T47D (cell line): ENCODE data around the gene GAMT.

Experiments
- DNase-seq, 2 experiments: peaks; one replicate each; pipeline versions ENCODE4 v3.0.0 to v3.0.0-alpha.2; 2011 to 2012; ENCODE audit warnings: low read depth in 1 of 2, low spot score in 1 of 2
- JUND ChIP-seq: IDR thresholded peaks from 2 replicates; pipeline ENCODE4 v1.6.1; 2012; ENCODE audit warnings: low read depth
- in situ Hi-C: cut with HindIII; loops from 2 replicates; pipeline ENCODE4 v1.10.0; 2016; ENCODE audit warnings: low sequenced_read_pairs, low pct_unique_long_range_greater_than_20kb

Gene GAMT

DNA sequence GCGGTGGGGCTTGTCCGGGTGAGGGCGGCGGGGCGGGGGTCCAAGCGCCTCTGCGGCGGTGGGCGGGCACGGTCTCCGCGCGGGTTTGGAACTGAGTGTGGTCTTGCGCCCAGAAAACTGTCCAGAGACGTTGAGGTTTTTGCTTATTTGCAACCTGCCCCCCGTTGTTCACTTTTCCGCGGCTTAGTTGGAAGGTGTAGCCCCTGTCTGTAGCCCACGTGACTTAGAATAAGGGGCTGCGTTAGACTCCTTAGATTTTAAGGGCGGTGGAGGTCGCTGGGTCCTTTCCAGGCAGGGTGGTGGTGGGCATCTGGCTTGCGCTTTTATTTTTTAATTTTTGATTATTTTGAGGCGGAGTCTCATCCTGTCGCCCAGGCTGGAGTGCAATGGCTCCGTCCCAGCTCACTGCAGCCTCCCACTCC is 37.6 kb upstream of the GAMT start:
- in situ Hi-C loops: no loop called here
- TF ChIP-seq JUND: no peak
- no peak for DNase-seq

DNA sequence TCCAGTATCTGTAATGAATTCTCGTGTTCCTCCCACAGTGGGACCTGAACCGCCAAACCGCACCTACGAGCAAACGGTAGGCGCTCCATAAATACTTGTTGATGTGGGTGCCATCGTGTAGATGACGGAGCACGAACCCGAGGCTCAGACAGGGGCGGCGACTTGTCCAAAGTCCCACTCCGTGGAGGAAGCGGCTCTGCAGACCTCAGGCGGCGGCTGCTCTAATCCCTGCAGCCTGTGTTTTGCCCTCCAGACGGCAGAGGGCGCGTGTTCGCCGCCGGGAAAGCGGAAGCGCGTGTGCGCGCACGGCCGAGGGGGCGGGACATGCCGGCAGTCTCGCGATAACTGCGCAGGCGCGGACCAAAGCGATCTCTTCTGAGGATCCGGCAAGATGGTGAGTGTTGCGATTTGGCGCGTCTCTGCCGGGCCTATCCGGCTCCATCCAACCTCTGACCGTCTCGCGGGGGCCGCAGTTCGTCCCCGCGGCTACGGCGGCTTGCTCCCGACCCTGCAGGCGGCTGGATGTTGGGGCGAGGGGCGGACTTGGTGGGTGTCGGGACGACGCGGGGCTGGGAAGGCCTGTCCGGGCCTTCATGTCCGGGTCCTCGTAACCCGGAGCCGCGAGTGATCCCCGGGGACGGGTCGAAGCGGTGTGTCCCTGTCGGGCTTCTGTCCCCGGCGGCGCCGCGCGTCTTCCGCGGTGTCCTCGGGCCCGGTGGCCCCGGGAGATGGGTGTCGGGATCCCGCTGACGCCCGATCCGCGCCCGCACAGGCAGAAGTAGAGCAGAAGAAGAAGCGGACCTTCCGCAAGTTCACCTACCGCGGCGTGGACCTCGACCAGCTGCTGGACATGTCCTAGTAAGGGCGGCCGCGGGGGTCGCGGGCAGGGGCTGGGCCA is 36.9 kb upstream of the GAMT start, which contains the start of gene RPS15:
Gene RPS15, plus strand, starts transcription at position 362 of the 898 bp plus-strand sequence. Its CDS starts 30 bp downstream, at position 392.
- in situ Hi-C loops: no loop called here
- TF ChIP-seq JUND: no peak
- DNase-seq: peak; percentile 86 to 93

DNA sequence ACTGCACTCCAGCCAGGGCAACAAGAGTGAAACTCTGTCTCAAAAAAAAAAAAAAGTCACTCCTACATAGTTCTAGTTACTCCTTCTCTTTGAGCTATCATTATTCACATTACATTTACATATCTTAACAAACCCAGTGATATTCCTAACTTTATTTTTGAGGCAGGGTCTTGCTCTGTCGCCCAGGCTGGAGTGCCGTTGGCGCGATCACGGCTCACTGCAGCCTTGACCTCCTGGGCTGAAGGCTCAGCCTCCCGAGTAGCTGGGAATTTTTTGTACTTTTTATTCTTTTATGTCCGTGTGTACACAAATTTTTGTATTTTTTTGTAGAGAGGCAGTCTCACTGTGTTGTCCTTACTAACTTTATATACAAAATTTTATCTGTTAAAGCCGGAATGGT is 36.3 kb upstream of the GAMT start:
- no peak for TF ChIP-seq JUND
- no peak for DNase-seq
- in situ Hi-C loops: no loop called here

DNA sequence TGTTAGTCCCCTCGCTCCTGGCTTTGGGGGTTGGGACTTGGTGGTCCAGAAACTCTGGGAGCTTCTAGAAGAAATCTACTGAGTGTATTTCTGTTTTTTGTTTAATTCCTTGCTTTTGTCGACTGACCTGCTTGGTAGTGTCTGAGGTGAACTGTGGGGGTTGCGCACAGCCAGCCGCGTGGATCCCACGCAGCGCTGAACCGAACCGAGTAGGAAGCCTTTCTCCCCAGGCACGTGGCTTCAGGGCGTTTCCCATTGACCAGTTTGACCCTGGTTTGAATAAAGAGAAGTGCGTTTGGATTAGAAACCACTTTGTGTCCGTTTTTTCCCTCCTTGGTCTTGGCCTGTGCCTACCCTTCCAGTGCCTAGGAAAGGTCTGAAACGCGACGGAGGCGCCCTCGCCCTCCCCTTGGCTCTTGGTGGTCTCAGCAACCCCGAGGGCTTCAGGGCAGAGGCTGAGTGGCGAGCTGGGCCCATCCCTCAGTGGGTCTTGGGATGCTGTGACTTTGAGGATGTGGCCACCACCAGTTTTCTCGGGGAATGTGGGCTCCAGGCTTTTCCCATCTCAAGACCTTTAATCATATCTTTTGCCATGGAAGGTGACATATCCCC is 34.1 kb upstream of the GAMT start:
- no peak for TF ChIP-seq JUND
- no peak for DNase-seq
- in situ Hi-C loops: no loop called here

GRCh38 chr19:1434577-1435060 is 33.3 kb upstream of the GAMT start:
- DNase-seq: no peak
- in situ Hi-C loops: no loop called here

GRCh38 chr19:1434040-1434366 is 32.7 kb upstream of the GAMT start:
- no peak for TF ChIP-seq JUND
- DNase-seq: no peak
- in situ Hi-C loops: no loop called here

More at GRCh38 chr19:1434577-1435060, 33.3 kb upstream of the GAMT start:
- no peak for TF ChIP-seq JUND

DNA sequence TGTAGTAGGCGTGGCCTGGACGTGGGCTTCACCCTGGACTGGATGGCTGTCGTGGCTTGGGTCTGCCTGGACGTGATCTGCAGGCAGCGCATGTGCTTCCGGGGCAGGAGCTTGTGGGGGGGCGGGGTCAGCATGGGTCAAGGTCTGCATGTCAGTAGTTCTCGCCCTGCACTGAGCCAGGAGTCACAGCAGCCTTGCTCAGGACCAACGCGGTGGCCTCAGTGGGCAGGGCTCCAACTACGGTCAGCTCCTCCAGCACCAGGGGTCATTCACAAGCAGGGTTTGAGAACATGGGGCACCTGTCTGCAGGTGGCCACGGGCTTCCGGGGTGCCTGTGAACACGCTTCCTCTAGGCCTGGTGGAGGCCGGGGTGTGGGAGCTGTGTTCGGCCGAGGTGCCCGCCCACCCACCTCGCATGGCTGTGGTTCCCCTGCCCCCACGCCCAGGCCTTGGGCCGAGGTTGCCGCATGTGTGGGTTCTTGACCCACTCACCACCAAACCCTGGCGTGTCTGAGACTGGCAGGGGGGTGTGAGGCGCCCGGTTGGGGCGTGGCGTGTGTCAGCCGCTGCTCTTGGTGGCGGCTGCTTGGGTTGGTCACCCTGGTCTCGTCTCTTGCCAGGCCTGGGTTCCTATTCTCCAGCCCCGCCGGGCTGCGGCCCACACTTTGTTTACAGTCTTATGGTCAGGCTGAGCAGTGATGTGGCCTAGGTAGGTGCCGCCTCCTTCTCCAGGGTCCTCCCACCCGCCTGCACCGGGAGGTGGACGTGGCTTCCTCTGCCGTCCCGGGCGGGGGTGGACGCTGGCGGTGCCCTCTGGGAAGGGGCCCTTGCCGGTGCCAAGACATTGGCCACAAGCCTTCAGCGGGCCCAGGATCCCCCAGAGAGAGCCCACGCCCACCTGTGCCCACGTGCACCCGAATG is 32.0 kb upstream of the GAMT start:
- in situ Hi-C loops: no loop called here
- TF ChIP-seq JUND: no peak
- no peak for DNase-seq

DNA sequence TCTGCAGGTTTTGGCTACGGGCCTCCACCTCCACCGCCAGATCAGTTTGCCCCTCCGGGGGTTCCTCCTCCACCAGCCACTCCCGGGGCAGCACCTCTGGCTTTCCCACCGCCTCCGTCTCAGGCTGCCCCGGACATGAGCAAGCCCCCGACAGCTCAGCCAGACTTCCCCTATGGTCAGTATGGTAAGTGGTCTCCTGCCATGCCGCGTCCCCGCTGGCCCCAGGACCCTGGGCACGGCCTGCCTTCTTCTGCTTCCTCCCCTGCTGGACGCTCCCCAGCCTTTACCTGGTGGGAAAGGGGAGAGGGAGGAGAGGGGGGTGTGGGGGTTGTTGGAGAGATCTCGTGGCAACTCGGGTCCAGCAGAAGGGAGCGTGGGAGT is 31.2 kb upstream of the GAMT start:
- DNase-seq: no peak
- in situ Hi-C loops: no loop called here
- no peak for TF ChIP-seq JUND

GRCh38 chr19:1431759-1432506 is 30.6 kb upstream of the GAMT start:
- in situ Hi-C loops: no loop called here

GRCh38 chr19:1430246-1430645 is 28.9 kb upstream of the GAMT start:
- DNase-seq: no peak
- in situ Hi-C loops: no loop called here
- TF ChIP-seq JUND: no peak

More at GRCh38 chr19:1431759-1432506, 30.6 kb upstream of the GAMT start:
- no peak for DNase-seq
- no peak for TF ChIP-seq JUND

DNA sequence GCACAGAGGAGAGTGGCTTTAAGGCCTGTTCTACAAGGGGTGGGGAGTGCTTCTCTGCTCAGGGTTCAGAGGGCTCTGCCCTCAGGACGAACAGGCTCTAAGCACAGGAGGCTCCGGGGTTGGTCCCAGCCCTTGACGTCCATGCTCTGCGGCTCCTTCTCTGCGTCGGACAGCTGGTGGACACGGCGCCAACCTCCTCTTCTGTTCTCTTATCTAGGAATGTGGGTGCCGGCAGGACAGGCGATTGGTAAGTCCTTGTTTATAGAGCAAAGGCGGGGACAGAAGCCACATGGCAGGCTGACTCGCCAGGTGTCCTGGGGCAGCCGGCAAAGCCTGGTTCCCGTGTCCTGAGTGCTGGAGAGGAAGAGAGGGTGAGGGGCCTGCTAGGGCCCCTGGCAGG is 28.4 kb upstream of the GAMT start:
- TF ChIP-seq JUND: no peak
- DNase-seq: no peak
- in situ Hi-C loops: no loop called here
